ENCODE results near the gene RPLP2. TPM values are rescaled to one million over a fixed set of nuclear protein-coding genes. Genes with fewer than 3 reads are reported as not detected.

The RPLP2 gene
- polyA plus RNA-seq, 1 experiment, result 1,199 TPM

DNA sequence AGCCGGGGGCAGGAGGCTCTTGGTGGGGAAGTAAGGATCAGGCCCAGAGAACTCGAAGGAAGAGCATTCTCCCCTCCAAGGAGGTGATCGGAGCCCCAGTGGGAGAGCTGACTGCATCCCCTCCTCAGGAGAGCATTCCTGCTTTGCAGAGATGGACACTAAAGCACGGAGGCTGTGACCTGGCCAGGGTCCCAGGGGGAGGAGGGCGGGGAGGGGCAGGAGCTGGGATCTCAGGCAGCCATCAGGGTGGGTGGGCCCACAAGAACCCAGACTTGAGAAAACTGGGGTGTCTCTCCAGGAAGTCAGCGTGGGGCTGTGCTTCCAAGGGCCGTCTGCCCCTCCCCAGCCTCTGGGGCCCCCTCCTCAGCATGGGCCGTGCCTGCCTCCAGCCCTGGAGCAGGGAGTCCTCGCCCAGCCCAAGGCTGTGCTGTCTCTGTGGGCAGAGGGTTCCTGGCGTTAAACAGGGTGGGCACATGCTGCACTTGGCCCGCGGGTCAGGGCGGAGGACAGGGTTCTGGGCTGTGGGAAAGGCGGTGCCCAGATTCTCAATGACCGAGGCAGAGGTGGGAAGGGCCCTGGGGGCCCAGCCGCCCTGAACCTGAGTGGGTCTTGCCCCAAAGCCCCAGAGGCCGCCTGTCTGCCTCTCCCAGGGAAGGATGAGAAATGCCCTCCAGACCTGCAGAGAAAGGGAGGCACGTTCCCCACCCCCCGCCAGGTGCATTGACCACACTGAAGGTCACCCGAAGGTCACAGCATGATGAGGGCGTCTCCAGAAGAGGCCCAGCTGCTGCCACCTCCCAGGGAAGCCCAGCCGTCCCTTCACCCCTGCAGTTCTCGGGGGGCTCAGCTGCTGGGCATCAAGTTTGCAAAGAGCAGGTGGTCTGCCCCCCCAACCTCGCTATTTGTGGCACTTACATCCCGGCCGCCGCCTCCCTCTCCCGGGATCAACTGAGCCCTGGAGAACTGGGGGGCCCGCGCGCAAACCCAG is 20.5 kb upstream of the RPLP2 start:
- POLR2A ChIA-PET, result no interaction called here
- no peaks in the 10 kb centered on the region for H3K27me3 ChIP-seq (ENCODE audit: control insufficient read depth, insufficient read depth, low read length)
- peak overlapping the region; percentile 23 for H3K4me3 ChIP-seq (ENCODE audit: low read depth, low read length)
- peaks cover 2% of the 10 kb centered on the region for H3K36me3 ChIP-seq (ENCODE audit: control insufficient read depth, insufficient read depth, low read length)
- CTCF ChIA-PET, result no interaction called here
- TF ChIP-seq, protein P1, sequence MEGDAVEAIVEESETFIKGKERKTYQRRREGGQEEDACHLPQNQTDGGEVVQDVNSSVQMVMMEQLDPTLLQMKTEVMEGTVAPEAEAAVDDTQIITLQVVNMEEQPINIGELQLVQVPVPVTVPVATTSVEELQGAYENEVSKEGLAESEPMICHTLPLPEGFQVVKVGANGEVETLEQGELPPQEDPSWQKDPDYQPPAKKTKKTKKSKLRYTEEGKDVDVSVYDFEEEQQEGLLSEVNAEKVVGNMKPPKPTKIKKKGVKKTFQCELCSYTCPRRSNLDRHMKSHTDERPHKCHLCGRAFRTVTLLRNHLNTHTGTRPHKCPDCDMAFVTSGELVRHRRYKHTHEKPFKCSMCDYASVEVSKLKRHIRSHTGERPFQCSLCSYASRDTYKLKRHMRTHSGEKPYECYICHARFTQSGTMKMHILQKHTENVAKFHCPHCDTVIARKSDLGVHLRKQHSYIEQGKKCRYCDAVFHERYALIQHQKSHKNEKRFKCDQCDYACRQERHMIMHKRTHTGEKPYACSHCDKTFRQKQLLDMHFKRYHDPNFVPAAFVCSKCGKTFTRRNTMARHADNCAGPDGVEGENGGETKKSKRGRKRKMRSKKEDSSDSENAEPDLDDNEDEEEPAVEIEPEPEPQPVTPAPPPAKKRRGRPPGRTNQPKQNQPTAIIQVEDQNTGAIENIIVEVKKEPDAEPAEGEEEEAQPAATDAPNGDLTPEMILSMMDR (IDR thresholded peaks at IDR 0.05; ENCODE audit: insufficient read depth, low read depth, low read length), result no peak
- DNase-seq (ENCODE audit: low read depth), result no peak

DNA sequence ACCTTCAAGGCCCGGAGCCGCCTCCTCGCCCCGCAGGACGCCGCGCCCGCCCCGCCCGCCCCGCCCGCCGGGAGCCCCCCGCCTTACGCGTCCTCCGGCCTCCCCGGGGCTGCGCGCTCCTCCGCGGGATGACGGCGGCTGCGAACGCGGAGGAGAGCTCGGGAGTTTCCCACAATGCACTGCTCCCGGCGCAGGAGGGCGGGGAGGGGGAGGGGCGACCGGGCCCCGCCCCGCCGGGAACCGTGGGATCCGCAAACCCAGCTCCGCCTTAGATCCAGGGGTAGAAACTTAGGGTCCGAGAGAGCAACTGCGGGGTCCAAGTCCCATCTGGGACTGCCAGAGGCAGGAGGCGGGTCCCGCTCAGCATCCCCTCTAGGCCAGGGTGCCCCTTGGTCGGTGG is 19.8 kb upstream of the RPLP2 start, which contains the start of gene CEND1:
CEND1 (minus strand) TSS at position 148 of the 400 bp plus-strand sequence. CDS start 1,514 bp downstream, outside the sequence.
- DNase-seq (ENCODE audit: low read depth), result no peak
- Histone ChIP-seq H3K27me3 (ENCODE audit: control insufficient read depth, insufficient read depth, low read length) (no peaks in the 10 kb centered on the region), H3K36me3 (ENCODE audit: control insufficient read depth, insufficient read depth, low read length) (peaks cover 2% of the 10 kb centered on the region), H3K4me3 (ENCODE audit: low read depth, low read length) (peak within 1 kb of the TSS; percentile 23)
- POLR2A ChIA-PET, result no interaction called here
- CTCF ChIA-PET, result no interaction called here
- TF ChIP-seq, protein P1 (IDR thresholded peaks at IDR 0.05; ENCODE audit: insufficient read depth, low read depth, low read length), result no peak

DNA sequence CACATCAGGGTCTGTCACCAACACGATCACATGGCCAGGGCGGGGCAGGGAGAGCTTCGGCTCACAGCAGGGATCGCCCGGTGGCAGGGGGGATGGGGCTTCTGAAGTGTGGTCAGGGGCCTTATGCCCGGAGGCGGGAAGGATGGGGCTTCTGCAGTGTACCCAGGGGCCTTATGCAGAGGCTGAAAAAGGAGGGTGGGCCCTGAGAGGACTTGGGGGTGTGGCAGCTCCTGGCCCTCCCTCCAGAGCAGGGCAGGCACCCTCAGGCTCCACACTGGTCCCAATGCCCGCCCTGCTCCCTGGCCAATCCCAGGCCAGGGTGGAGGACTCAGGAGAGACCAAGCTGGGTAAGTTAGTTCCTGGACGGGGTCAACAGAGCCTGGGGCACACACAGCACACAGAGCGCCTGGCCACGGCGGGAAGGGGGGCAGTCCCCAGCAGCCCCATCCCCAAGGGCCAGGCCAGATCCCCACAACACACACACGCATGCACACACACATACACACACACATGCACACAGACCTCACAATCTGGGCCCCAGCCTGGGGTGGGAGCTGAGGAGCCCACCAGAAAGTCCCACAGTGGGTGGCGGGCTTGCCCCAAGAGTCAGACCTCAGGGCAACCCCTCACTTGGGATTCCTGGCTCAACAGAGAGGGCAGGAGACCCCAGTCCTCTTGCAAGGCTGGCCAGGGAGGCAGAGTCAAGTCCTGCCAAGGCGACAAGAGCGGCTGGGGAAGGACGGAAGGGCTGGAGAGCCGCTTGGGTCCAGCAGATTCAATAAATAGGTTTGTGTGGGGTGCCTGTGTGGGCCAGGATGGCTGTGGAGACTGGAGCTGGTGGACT is 18.8 kb upstream of the RPLP2 start:
- TF ChIP-seq, protein P1 (IDR thresholded peaks at IDR 0.05; ENCODE audit: insufficient read depth, low read depth, low read length), result no peak
- DNase-seq (ENCODE audit: low read depth), result no peak
- CTCF ChIA-PET, result interaction anchor here (0.7 kb wide), 2 partner anchors 23 to 89 kb away, joined by 3 read pairs; no protein-coding TSS in a partner anchor
- POLR2A ChIA-PET, result no interaction called here
- no peaks in the 10 kb centered on the region for H3K27me3 ChIP-seq (ENCODE audit: control insufficient read depth, insufficient read depth, low read length)
- H3K4me3 ChIP-seq (ENCODE audit: low read depth, low read length), result no peak overlapping the region
- peaks cover 2% of the 10 kb centered on the region for H3K36me3 ChIP-seq (ENCODE audit: control insufficient read depth, insufficient read depth, low read length)

DNA sequence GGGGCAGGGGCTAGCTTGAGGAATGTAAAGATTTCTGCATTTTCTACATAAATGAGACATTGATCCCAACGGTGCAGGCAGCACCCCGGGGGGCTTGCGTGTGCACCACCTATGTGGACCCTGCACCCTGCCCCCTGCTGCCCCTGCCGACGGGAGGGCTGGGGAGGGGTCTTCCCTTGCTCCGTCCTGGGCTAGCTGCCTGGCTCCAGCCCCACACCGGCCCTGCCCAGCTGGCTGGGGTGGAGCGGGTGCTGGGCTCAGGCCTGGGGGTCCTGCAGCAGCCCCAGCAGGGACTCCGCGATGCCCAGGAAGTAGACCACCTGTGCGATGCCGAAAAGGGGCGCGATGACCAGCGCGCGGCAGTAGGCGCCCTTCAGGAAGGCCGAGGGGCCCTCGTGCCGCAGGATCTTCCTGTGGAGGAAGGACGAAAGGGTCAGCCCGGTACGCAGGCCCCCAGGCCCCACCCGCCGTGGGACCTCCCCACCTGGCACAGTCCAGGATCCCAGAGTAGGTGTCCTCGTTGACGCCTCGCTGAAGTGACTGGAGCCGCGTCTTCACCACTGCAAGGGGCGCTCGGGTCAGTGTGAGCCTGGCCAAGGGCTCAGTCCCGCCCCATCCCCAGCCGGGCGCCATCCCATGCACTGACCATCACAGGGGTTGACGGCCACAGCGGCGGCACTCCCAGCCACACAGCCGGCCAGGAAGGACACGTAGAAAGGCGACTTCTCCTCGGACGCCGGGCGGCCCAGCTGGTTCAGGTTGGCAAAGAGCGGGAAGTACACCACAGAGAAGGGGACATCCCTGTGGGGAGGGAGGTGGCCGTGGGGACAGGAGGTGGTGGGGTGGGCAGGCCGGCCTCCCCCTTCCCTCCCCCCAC is 17.9 kb upstream of the RPLP2 start:
- ChIA-PET POLR2A (no interaction called here), CTCF (no interaction called here)
- Histone ChIP-seq H3K4me3 (ENCODE audit: low read depth, low read length) (no peak overlapping the region), H3K36me3 (ENCODE audit: control insufficient read depth, insufficient read depth, low read length) (peaks cover 2% of the 10 kb centered on the region), H3K27me3 (ENCODE audit: control insufficient read depth, insufficient read depth, low read length) (no peaks in the 10 kb centered on the region)
- no peak for DNase-seq (ENCODE audit: low read depth)
- TF ChIP-seq, protein P1 (IDR thresholded peaks at IDR 0.05; ENCODE audit: insufficient read depth, low read depth, low read length), result no peak

Measured in BJ (cell line).